Measurements from ENCODE around the gene PADI1.

GRCh38 chr1:17244821-17245740, 40.2 kb downstream of the PADI1 start:
- TF ChIP-seq CTCF (IDR thresholded peaks at IDR 0.05) (no peak), POLR2AphosphoS5 (IDR thresholded peaks at IDR 0.05) (no peak), POLR2A (IDR thresholded peaks at IDR 0.05) (no peak)
